ENCODE measurements around the gene SLC1A7. TPM values are rescaled to one million over a fixed set of nuclear protein-coding genes. Genes with fewer than 3 reads are reported as not detected.

Gene SLC1A7
- total and polyA plus RNA-seq, 2 of the 13 experiments (the other 11 are each of a cell fraction or from before 2014, with no cell fraction given), result 0.04 to 2.0 TPM

DNA sequence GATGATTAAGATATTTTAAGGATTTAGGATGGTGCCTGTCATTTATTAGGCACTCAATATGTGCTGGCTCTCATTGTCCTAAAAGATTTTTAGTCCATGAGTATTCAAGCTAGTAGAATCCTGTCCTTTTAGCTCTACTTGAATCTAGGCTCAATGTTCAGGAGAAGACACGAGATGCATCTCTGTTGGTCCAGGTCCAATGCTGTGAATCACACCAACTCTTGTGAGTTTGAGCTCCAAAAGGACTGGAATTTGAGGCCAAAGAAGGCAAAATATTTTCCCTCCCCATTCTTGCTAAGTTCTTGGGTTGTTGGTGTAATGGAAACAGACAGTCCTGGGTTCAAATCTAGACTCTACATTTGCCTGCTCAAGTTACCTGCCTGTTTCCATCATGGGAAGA lies 81.9 kb downstream of the SLC1A7 start:
- Histone ChIP-seq H3K4me2 (ENCODE audit: low read depth, low read length) (no peak overlapping the region), H3K4me3 (replicated peaks in 1 of 3; ENCODE audit: insufficient read depth in 1 of 3, low read depth in 2 of 3, low read length in 3 of 3) (no peak overlapping the region), H3K9me3 (ENCODE audit: low read length) (no peaks in the 10 kb centered on the region), H2AFZ (ENCODE audit: low read length) (no peak overlapping the region), H3K36me3 (replicated peaks in 1 of 2; ENCODE audit: control insufficient read depth in 1 of 2, insufficient read depth in 2 of 2, low read length in 2 of 2) (no peaks in the 10 kb centered on the region), H3K79me2 (ENCODE audit: insufficient read depth, low read length) (no peaks in the 10 kb centered on the region), H3K9ac (ENCODE audit: insufficient read depth, low read depth, low read length) (no peak overlapping the region), H3K27ac (ENCODE audit: extremely low read length, insufficient read depth, low read length) (no peak overlapping the region), H4K20me1 (ENCODE audit: insufficient read depth, low read length) (no peaks in the 10 kb centered on the region), H3K27me3 (ENCODE audit: control insufficient read depth in 1 of 2, insufficient read depth in 2 of 2, low read length in 2 of 2) (peaks cover 4 to 15% of the 10 kb centered on the region in 2 experiments; a peak in 4 of 5 replicates), H3K4me1 (ENCODE audit: insufficient read depth, low read length) (no peaks in the 10 kb centered on the region)
- in situ Hi-C loops (cut with HindIII; ENCODE audit: extremely low pct_ligation_motif_present, low pct_unique_long_range_greater_than_20kb), result no loop called here
- CTCF ChIA-PET (ENCODE audit: low intra/inter-chr PET ratio, low total read pairs), result no interaction called here
- intact Hi-C loops (cut with micrococcal nuclease; ENCODE audit: unreplicated experiment), result no loop called here
- 9% methylated on average over 1 of the region's 1 CpG for WGBS (ENCODE audit: low lambda C conversion rate)
- no peak for FAIRE-seq
- no peak for ATAC-seq
- no peak for DNase-seq (ENCODE audit: low spot score)
- BruUV-seq (replicated peaks), result no TSS peak
- POLR2A ChIA-PET, result no interaction called here
- TF ChIP-seq MXD4 (CRISPR knock-in tag; IDR thresholded peaks at IDR 0.05) (no peak), ZBTB26 (CRISPR knock-in tag; IDR thresholded peaks at IDR 0.05; ENCODE audit: borderline replicate concordance) (no peak), ATF1 (CRISPR knock-in tag; IDR thresholded peaks at IDR 0.05) (no peak), MAF1 (CRISPR knock-in tag; IDR thresholded peaks at IDR 0.05; ENCODE audit: borderline replicate concordance) (no peak), ZNF558 (CRISPR knock-in tag; IDR thresholded peaks at IDR 0.05; ENCODE audit: borderline replicate concordance) (no peak), KDM5B (CRISPR knock-in tag; IDR thresholded peaks at IDR 0.05; ENCODE audit: borderline replicate concordance) (no peak), ARID2 (CRISPR knock-in tag; IDR thresholded peaks at IDR 0.05; ENCODE audit: borderline replicate concordance) (no peak)
- TF ChIP-seq, protein P1, sequence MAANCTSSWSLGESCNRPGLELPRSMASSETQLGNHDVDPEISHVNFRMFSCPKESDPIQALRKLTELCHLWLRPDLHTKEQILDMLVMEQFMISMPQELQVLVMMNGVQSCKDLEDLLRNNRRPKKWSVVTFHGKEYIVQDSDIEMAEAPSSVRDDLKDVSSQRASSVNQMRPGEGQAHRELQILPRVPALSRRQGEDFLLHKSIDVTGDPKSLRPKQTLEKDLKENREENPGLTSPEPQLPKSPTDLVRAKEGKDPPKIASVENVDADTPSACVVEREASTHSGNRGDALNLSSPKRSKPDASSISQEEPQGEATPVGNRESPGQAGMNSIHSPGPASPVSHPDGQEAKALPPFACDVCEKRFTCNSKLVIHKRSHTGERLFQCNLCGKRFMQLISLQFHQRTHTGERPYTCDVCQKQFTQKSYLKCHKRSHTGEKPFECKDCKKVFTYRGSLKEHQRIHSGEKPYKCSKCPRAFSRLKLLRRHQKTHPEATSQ (CRISPR knock-in tag; IDR thresholded peaks at IDR 0.05; ENCODE audit: borderline replicate concordance), result no peak
- TF ChIP-seq, protein P2, sequence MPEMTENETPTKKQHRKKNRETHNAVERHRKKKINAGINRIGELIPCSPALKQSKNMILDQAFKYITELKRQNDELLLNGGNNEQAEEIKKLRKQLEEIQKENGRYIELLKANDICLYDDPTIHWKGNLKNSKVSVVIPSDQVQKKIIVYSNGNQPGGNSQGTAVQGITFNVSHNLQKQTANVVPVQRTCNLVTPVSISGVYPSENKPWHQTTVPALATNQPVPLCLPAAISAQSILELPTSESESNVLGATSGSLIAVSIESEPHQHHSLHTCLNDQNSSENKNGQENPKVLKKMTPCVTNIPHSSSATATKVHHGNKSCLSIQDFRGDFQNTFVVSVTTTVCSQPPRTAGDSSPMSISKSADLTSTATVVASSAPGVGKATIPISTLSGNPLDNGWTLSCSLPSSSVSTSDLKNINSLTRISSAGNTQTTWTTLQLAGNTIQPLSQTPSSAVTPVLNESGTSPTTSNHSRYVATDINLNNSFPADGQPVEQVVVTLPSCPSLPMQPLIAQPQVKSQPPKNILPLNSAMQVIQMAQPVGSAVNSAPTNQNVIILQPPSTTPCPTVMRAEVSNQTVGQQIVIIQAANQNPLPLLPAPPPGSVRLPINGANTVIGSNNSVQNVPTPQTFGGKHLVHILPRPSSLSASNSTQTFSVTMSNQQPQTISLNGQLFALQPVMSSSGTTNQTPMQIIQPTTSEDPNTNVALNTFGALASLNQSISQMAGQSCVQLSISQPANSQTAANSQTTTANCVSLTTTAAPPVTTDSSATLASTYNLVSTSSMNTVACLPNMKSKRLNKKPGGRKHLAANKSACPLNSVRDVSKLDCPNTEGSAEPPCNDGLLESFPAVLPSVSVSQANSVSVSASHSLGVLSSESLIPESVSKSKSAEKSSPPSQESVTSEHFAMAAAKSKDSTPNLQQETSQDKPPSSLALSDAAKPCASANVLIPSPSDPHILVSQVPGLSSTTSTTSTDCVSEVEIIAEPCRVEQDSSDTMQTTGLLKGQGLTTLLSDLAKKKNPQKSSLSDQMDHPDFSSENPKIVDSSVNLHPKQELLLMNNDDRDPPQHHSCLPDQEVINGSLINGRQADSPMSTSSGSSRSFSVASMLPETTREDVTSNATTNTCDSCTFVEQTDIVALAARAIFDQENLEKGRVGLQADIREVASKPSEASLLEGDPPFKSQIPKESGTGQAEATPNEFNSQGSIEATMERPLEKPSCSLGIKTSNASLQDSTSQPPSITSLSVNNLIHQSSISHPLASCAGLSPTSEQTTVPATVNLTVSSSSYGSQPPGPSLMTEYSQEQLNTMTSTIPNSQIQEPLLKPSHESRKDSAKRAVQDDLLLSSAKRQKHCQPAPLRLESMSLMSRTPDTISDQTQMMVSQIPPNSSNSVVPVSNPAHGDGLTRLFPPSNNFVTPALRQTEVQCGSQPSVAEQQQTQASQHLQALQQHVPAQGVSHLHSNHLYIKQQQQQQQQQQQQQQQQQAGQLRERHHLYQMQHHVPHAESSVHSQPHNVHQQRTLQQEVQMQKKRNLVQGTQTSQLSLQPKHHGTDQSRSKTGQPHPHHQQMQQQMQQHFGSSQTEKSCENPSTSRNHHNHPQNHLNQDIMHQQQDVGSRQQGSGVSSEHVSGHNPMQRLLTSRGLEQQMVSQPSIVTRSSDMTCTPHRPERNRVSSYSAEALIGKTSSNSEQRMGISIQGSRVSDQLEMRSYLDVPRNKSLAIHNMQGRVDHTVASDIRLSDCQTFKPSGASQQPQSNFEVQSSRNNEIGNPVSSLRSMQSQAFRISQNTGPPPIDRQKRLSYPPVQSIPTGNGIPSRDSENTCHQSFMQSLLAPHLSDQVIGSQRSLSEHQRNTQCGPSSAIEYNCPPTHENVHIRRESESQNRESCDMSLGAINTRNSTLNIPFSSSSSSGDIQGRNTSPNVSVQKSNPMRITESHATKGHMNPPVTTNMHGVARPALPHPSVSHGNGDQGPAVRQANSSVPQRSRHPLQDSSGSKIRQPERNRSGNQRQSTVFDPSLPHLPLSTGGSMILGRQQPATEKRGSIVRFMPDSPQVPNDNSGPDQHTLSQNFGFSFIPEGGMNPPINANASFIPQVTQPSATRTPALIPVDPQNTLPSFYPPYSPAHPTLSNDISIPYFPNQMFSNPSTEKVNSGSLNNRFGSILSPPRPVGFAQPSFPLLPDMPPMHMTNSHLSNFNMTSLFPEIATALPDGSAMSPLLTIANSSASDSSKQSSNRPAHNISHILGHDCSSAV (CRISPR knock-in tag; IDR thresholded peaks at IDR 0.05; ENCODE audit: borderline replicate concordance), result no peak
- TF ChIP-seq, protein P3, sequence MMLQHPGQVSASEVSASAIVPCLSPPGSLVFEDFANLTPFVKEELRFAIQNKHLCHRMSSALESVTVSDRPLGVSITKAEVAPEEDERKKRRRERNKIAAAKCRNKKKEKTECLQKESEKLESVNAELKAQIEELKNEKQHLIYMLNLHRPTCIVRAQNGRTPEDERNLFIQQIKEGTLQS (CRISPR knock-in tag; IDR thresholded peaks at IDR 0.05), result no peak

Measured in HepG2 (cell line).